Progenitor cell of endocrine pancreas (in vitro differentiated cells): Measurements from ENCODE around the gene OTUD4. TPM values are rescaled to one million over a fixed set of nuclear protein-coding genes. Genes with fewer than 3 reads are reported as not detected.
A peak's percentile ranks its signal among the peaks of the same experiment; 100 is the strongest.

Source experiments
- DNase-seq: peaks from one replicate; pipeline ENCODE4 v3.0.0; 2021; ENCODE audit warnings: low spot score; ENCODE audit not compliant: unreplicated experiment
- H3K27ac Mint-ChIP-seq: 2 replicates; pipeline ENCODE4 v1.8.0; 2021; ENCODE audit warnings: mild to moderate bottlenecking, moderate library complexity, mixed read lengths
- H3K27me3 Mint-ChIP-seq: 2 replicates; pipeline ENCODE4 v1.8.0; 2021; ENCODE audit warnings: mixed read lengths
- H3K36me3 Mint-ChIP-seq: 2 replicates; pipeline ENCODE4 v1.8.0; 2022; ENCODE audit warnings: mixed read lengths; ENCODE audit not compliant: insufficient read depth
- H3K4me1 Mint-ChIP-seq: 2 replicates; pipeline ENCODE4 v1.8.0; 2021; ENCODE audit warnings: low read depth, mixed read lengths
- H3K4me3 Mint-ChIP-seq: 2 replicates; pipeline ENCODE4 v1.8.0; 2021; ENCODE audit warnings: low read depth, mild to moderate bottlenecking, moderate library complexity, mixed read lengths
- H3K9me3 Mint-ChIP-seq: 2 replicates; pipeline ENCODE4 v1.8.0; 2021; ENCODE audit warnings: low read depth, mixed read lengths
- CTCF ChIP-seq: fragments of 200-600 bp; sonication (generic); IDR thresholded peaks from one replicate; pipeline ENCODE4 v1.5.0; 2021; ENCODE audit warnings: antibody characterized with exemption, mild to moderate bottlenecking; ENCODE audit not compliant: unreplicated experiment
- total RNA-seq: library from RNA; stranded (reverse); gene quantifications from 2 replicates; pipeline ENCODE4 v1.2.1, GENCODE V29; 2021

Gene OTUD4
- total RNA-seq, 1 donor from 2014 or later, result 41.8 TPM

GRCh38 chr4:145099653-145100052, 80.7 kb downstream of the OTUD4 start:
- peaks cover 3% of the 10 kb centered on the region for H3K9me3 Mint-ChIP-seq
- DNase-seq, result no peak
- TF ChIP-seq CTCF, result no peak
- peaks cover 19% of the 10 kb centered on the region for H3K4me1 Mint-ChIP-seq
- no peaks in the 10 kb centered on the region for H3K27me3 Mint-ChIP-seq
- no peak overlapping the region for H3K27ac Mint-ChIP-seq
- H3K4me3 Mint-ChIP-seq, result peak overlapping the region; percentile 94
- peaks cover 10% of the 10 kb centered on the region for H3K36me3 Mint-ChIP-seq

GRCh38 chr4:145098675-145099037, 81.7 kb downstream of the OTUD4 start:
- peaks cover 17% of the 10 kb centered on the region for H3K36me3 Mint-ChIP-seq
- H3K27ac Mint-ChIP-seq, result peak overlapping the region; percentile 99
- peak overlapping the region; percentile 94 for H3K4me3 Mint-ChIP-seq
- peaks cover 4% of the 10 kb centered on the region for H3K9me3 Mint-ChIP-seq
- H3K4me1 Mint-ChIP-seq, result peaks cover 19% of the 10 kb centered on the region
- no peak for TF ChIP-seq CTCF
- no peaks in the 10 kb centered on the region for H3K27me3 Mint-ChIP-seq
- DNase-seq, result no peak

- H3K27me3 Mint-ChIP-seq, result no peaks in the 10 kb centered on the region
- H3K36me3 Mint-ChIP-seq, result peaks cover 24% of the 10 kb centered on the region
- H3K27ac Mint-ChIP-seq, result peak within 1 kb of the TSS; percentile 99
- H3K4me3 Mint-ChIP-seq, result peak within 1 kb of the TSS; percentile 94
- H3K4me1 Mint-ChIP-seq, result peaks cover 19% of the 10 kb centered on the region
- peaks cover 9% of the 10 kb centered on the region for H3K9me3 Mint-ChIP-seq
- DNase-seq, result peak; percentile 87
- no peak for TF ChIP-seq CTCF
Observed at GRCh38 chr4:145097821-145098674, 82.3 kb downstream of the OTUD4 start, which contains the start of the genes ABCE1 and ANAPC10. Gene ABCE1, plus strand, starts transcription at chr4:145098311. Its CDS starts 6,102 bp downstream, at chr4:145104413. Gene ANAPC10, minus strand, starts transcription at chr4:145098196. Its CDS starts 2,097 bp downstream, at chr4:145096099.

GRCh38 chr4:145097331-145097820, 83.0 kb downstream of the OTUD4 start:
- no peak for TF ChIP-seq CTCF
- DNase-seq, result no peak
- Mint-ChIP-seq H3K36me3 (peaks cover 27% of the 10 kb centered on the region), H3K4me3 (peak overlapping the region; percentile 94), H3K27me3 (no peaks in the 10 kb centered on the region), H3K9me3 (peaks cover 9% of the 10 kb centered on the region), H3K4me1 (peaks cover 19% of the 10 kb centered on the region), H3K27ac (peak overlapping the region; percentile 99)

- Mint-ChIP-seq H3K27me3 (no peaks in the 10 kb centered on the region), H3K4me3 (no peak overlapping the region), H3K27ac (no peak overlapping the region), H3K9me3 (peaks cover 9% of the 10 kb centered on the region), H3K36me3 (peaks cover 33% of the 10 kb centered on the region), H3K4me1 (peaks cover 9% of the 10 kb centered on the region)
- TF ChIP-seq CTCF, result no peak
- DNase-seq, result no peak
Observed at GRCh38 chr4:145093638-145094037, 86.8 kb downstream of the OTUD4 start.
